HG03571 (cell line): Measurements from ENCODE around the gene GNG7.
"Not testable (repeated sequence)": the region's sequence is repeated elsewhere in the genome, so short reads cannot be mapped to it uniquely, and the experiment has no call there.

ENCODE experiments used
- ATAC-seq: cut with Tn5 transposase; IDR thresholded peaks from one replicate; pipeline ENCODE4 v1.9.1; 2021; ENCODE audit not compliant: unreplicated experiment

GNG7 gene

GRCh38 chr19:2542341-2543069 lies 160.0 kb downstream of the GNG7 start:
- ATAC-seq = no peak

- ATAC-seq = no peak
Observed at GRCh38 chr19:2540646-2541454, 161.6 kb downstream of the GNG7 start.

- ATAC-seq = no peak
Observed at GRCh38 chr19:2540251-2540645, 162.2 kb downstream of the GNG7 start.

- ATAC-seq = no peak
Observed at GRCh38 chr19:2538096-2538757, 164.3 kb downstream of the GNG7 start.

- ATAC-seq = not testable (repeated sequence)
Observed at GRCh38 chr19:2537584-2537983, 164.9 kb downstream of the GNG7 start.

- ATAC-seq = no peak
Observed at GRCh38 chr19:2536461-2536860, 166.0 kb downstream of the GNG7 start.

GRCh38 chr19:2534423-2535013 lies 168.0 kb downstream of the GNG7 start:
- ATAC-seq = no peak

- no peak for ATAC-seq
Observed at GRCh38 chr19:2533686-2534422, 168.6 kb downstream of the GNG7 start.

- no peak for ATAC-seq
Observed at GRCh38 chr19:2533072-2533425, 169.4 kb downstream of the GNG7 start.

- no peak for ATAC-seq
Observed at GRCh38 chr19:2532252-2533071, 170.0 kb downstream of the GNG7 start.

- ATAC-seq = not testable (repeated sequence)
Observed at GRCh38 chr19:2529942-2530341, 172.6 kb downstream of the GNG7 start.

GRCh38 chr19:2529473-2529918 lies 173.0 kb downstream of the GNG7 start:
- ATAC-seq = no peak

GRCh38 chr19:2528675-2529101 lies 173.8 kb downstream of the GNG7 start:
- ATAC-seq = no peak

- ATAC-seq = no peak
Observed at GRCh38 chr19:2527686-2528085, 174.8 kb downstream of the GNG7 start.

GRCh38 chr19:2527171-2527570 lies 175.3 kb downstream of the GNG7 start:
- no peak for ATAC-seq

- ATAC-seq = no peak
Observed at GRCh38 chr19:2524840-2525723, 177.4 kb downstream of the GNG7 start.

- no peak for ATAC-seq
Observed at GRCh38 chr19:2524361-2524839, 178.1 kb downstream of the GNG7 start.

- ATAC-seq = no peak
Observed at GRCh38 chr19:2523630-2524311, 178.7 kb downstream of the GNG7 start.
